Occipital lobe (tissue), 2 donors: ENCODE measurements around the gene PLOD1. TPM values are rescaled to one million over a fixed set of nuclear protein-coding genes. Genes with fewer than 3 reads are reported as not detected.
"Not testable (repeated sequence)": the region's sequence is repeated elsewhere in the genome, so short reads cannot be mapped to it uniquely, and the experiment has no call there.

ENCODE experiments used
- DNase-seq: peaks from one replicate; lab custom pipeline; 2025; lab: John Stamatoyannopoulos, UW
- total RNA-seq: library from RNA; depleted of rRNA; stranded (reverse); fragments of >200 nt; gene quantifications from one replicate; pipeline ENCODE4 v1.2.3, GENCODE V29; 2014

Gene PLOD1
- total RNA-seq, 1 donor from 2014 or later: 23.9 TPM

GRCh38 chr1:11938722-11939526, 4.4 kb downstream of the PLOD1 start:
- DNase-seq: no peak

GRCh38 chr1:11939794-11940193, 5.3 kb downstream of the PLOD1 start:
- not testable (repeated sequence) for DNase-seq

- peak; percentile 39 for DNase-seq
Measured at GRCh38 chr1:11940260-11940921, 5.9 kb downstream of the PLOD1 start.

GRCh38 chr1:11942280-11942679, 7.8 kb downstream of the PLOD1 start:
- DNase-seq: no peak

GRCh38 chr1:11943619-11944018, 9.1 kb downstream of the PLOD1 start:
- DNase-seq: no peak

GRCh38 chr1:11944358-11944931, 9.9 kb downstream of the PLOD1 start:
- DNase-seq: no peak

GRCh38 chr1:11946647-11947046, 12.1 kb downstream of the PLOD1 start:
- DNase-seq: no peak

- no peak for DNase-seq
Measured at GRCh38 chr1:11948822-11949458, 14.4 kb downstream of the PLOD1 start.

GRCh38 chr1:11951901-11952300, 17.4 kb downstream of the PLOD1 start:
- DNase-seq: no peak

- DNase-seq: peak; percentile 17
Measured at GRCh38 chr1:11952455-11953109, 18.1 kb downstream of the PLOD1 start.

GRCh38 chr1:11955221-11955620, 20.7 kb downstream of the PLOD1 start:
- DNase-seq: no peak

GRCh38 chr1:11957398-11957797, 22.9 kb downstream of the PLOD1 start:
- DNase-seq: no peak

- no peak for DNase-seq
Measured at GRCh38 chr1:11957897-11958296, 23.4 kb downstream of the PLOD1 start.

GRCh38 chr1:11960276-11960675, 25.8 kb downstream of the PLOD1 start:
- DNase-seq: no peak

GRCh38 chr1:11960715-11961114, 26.2 kb downstream of the PLOD1 start:
- no peak for DNase-seq

- DNase-seq: no peak
Measured at GRCh38 chr1:11961230-11961629, 26.7 kb downstream of the PLOD1 start.

GRCh38 chr1:11963622-11964021, 29.1 kb downstream of the PLOD1 start:
- DNase-seq: no peak

- DNase-seq: no peak
Measured at GRCh38 chr1:11964656-11965055, 30.1 kb downstream of the PLOD1 start.

- no peak for DNase-seq
Measured at GRCh38 chr1:11967028-11967547, 32.6 kb downstream of the PLOD1 start.

GRCh38 chr1:11970441-11971185, 36.1 kb downstream of the PLOD1 start:
- no peak for DNase-seq

- DNase-seq: no peak
Measured at GRCh38 chr1:11977625-11978024, 43.1 kb downstream of the PLOD1 start.
